K562 (cell line): ENCODE results near the gene NR2C2AP. TPM values are rescaled to one million over a fixed set of nuclear protein-coding genes. Genes with fewer than 3 reads are reported as not detected.
A peak's percentile ranks its signal among the peaks of the same experiment; 100 is the strongest.

Experiments
- ATAC-seq: fragments of 200-7000 bp; cut with Tn5 transposase; 3 replicates; pipeline ENCODE4 v1.9.1; 2020; ENCODE audit warnings: moderate library complexity
- BruUV-seq: library from RNA; stranded (reverse); fragments of 400-500 nt; replicated peaks from 2 replicates; lab custom pipeline; 2021; lab: Mats Ljungman, UMichigan
- CTCF ChIA-PET: fragments of 300-600 bp; formaldehyde crosslinking; extraction: SDS; loops from one replicate; lab custom pipeline; 2021; ENCODE audit warnings: low intra/inter-chr PET ratio; lab: Yijun Ruan, JAX
- POLR2A ChIA-PET: fragments of 300-600, 350-650 bp; sonication (Branson Sonifier 250); formaldehyde crosslinking; extraction: SDS; loops from one replicate; lab custom pipeline; 2021; ENCODE audit warnings: antibody characterized with exemption, inconsistent platforms; lab: Yijun Ruan, JAX
- DNase-seq, 4 experiments: peaks; one replicate each; pipeline versions ENCODE4 v3.0.0 to v3.0.0-alpha.2; 2011 to 2018; ENCODE audit warnings: low spot score in 3 of 4, mixed read lengths in 3 of 4; ENCODE audit errors: extremely low read depth in 1 of 4
- FAIRE-seq: peaks from 2 replicates; lab custom pipeline; 2011; peaks lifted over from hg19 to GRCh38; lab: Jason Lieb, UNC
- H2AFZ ChIP-seq: 2 replicates; pipeline ENCODE4 v1.6.0; 2011; ENCODE audit warnings: low read depth, low read length, control low read depth, inconsistent platforms
- H3K27ac ChIP-seq: fragments of 200-600 bp; 3 replicates; pipeline ENCODE4 v1.8.0; 2011; ENCODE audit warnings: low read depth, mild to moderate bottlenecking, control low read depth, inconsistent platforms, low read length, moderate library complexity, mixed read lengths; ENCODE audit errors: extremely low read depth
- H3K27me3 ChIP-seq, 2 experiments: fragments of 300-600 bp in 1 of 2; 2 replicates in 1 of 2; 3 replicates in 1 of 2; pipeline versions ENCODE4 v1.6.0 to v1.8.0; 2011; ENCODE audit warnings: inconsistent platforms in 2 of 2, low read length in 2 of 2, mild to moderate bottlenecking in 1 of 2, mixed read lengths in 1 of 2, moderate library complexity in 1 of 2; ENCODE audit not compliant: control insufficient read depth in 2 of 2, insufficient read depth in 2 of 2
- H3K36me3 ChIP-seq: fragments of 300-600 bp; 3 replicates; pipeline ENCODE4 v1.8.0; 2011; ENCODE audit warnings: mild to moderate bottlenecking, low read length, inconsistent platforms; ENCODE audit not compliant: control insufficient read depth, insufficient read depth
- H3K4me1 ChIP-seq, 2 experiments: fragments of 200-600 bp in 1 of 2; replicated peaks in 1 of 2; 2 replicates in 1 of 2; 3 replicates in 1 of 2; pipeline versions ENCODE4 v1.5.1 to v1.8.0; 2011; ENCODE audit warnings: inconsistent platforms in 2 of 2, low read length in 2 of 2, mild to moderate bottlenecking in 1 of 2, mixed read lengths in 1 of 2, moderate library complexity in 1 of 2; ENCODE audit not compliant: control insufficient read depth in 2 of 2, insufficient read depth in 2 of 2
- H3K4me2 ChIP-seq: 2 replicates; pipeline ENCODE4 v1.6.1; 2011; ENCODE audit warnings: low read length, control low read depth, inconsistent platforms, mixed read lengths; ENCODE audit not compliant: insufficient read depth
- H3K4me3 ChIP-seq: fragments of 200-600 bp; sonication (generic), shearing (Covaris generic); 2 replicates; pipeline ENCODE4 v1.5.1; 2016; ENCODE audit warnings: control low read depth, inconsistent platforms
- H3K79me2 ChIP-seq: fragments of 200-600 bp; 3 replicates; pipeline ENCODE4 v1.8.0; 2011; ENCODE audit warnings: low read length, inconsistent platforms; ENCODE audit not compliant: control insufficient read depth, insufficient read depth
- H3K9ac ChIP-seq, 2 experiments: 2 replicates each; pipeline versions ENCODE4 v1.6.0 to v1.6.1; 2011; ENCODE audit warnings: low read depth in 2 of 2, low read length in 2 of 2, control low read depth in 1 of 2, inconsistent platforms in 1 of 2, mild to moderate bottlenecking in 1 of 2, mixed read lengths in 1 of 2; ENCODE audit not compliant: insufficient read depth in 1 of 2
- H3K9me1 ChIP-seq: one replicate; pipeline ENCODE4 v1.6.0; 2011; ENCODE audit warnings: inconsistent platforms, mild to moderate bottlenecking, low read length, moderate library complexity; ENCODE audit not compliant: control insufficient read depth, insufficient read depth
- H3K9me3 ChIP-seq: replicated peaks from 2 replicates; pipeline ENCODE4 v1.5.1; 2011; ENCODE audit warnings: low read depth, low read length, inconsistent platforms; ENCODE audit not compliant: control insufficient read depth, insufficient read depth
- H4K20me1 ChIP-seq: replicated peaks from 2 replicates; pipeline ENCODE4 v1.6.1; 2011; ENCODE audit warnings: low read length, inconsistent platforms, mixed read lengths; ENCODE audit not compliant: control insufficient read depth, insufficient read depth
- CBX1 ChIP-seq: sonication (generic); IDR thresholded peaks from 2 replicates; pipeline ENCODE4 v1.6.1; 2016; ENCODE audit warnings: antibody characterized with exemption, low read depth, mild to moderate bottlenecking
- HNRNPUL1 ChIP-seq: fragments of 200-400 bp; formaldehyde crosslinking; IDR thresholded peaks from 2 replicates; pipeline ENCODE4 v1.6.1; 2017; ENCODE audit warnings: low read length
- SIN3A ChIP-seq, 2 experiments: fragments of 150-350 bp in 1 of 2; IDR thresholded peaks; 2 replicates each; pipeline ENCODE4 v1.6.1; 2011 to 2016; ENCODE audit warnings: borderline replicate concordance in 2 of 2, low read depth in 2 of 2, low read length in 2 of 2, mild to moderate bottlenecking in 2 of 2, moderate library complexity in 2 of 2; ENCODE audit not compliant: control insufficient read depth in 1 of 2
- WGBS: fragments of 100-300 bp; shearing (Covaris generic); methylation state at CpG from one replicate; pipeline ENCODE4 v1.1.6; 2016; ENCODE audit warnings: low coverage, mixed read lengths; ENCODE audit not compliant: insufficient coverage; ENCODE audit errors: missing lambda C conversion rate; 5-methylcytosine and 5-hydroxymethylcytosine counted together
- in situ Hi-C: fragments of 300-500 bp; cut with MboI; formaldehyde crosslinking; loops from 4 replicates; pipeline ENCODE4 v1.15.0; 2018; ENCODE audit warnings: inconsistent platforms, mixed read lengths
- intact Hi-C: fragments of 100-400 bp; cut with micrococcal nuclease; formaldehyde crosslinking; loops from 2 replicates; pipeline ENCODE4 v1.14.2; 2022
- polyA plus RNA-seq, 8 experiments: library from polyadenylated mRNA; depleted of rRNA in 4 of 8; stranded (reverse) in 5 of 8; unstranded in 3 of 8; fragments of >200 nt; fragmentation: Nextera tagmentation in 2 of 8; fragmentation: Illumina TruSeq in 1 of 8; extraction: Ambion mirVana in 2 of 8; extraction: Trizol in 1 of 8; gene quantifications; 2 replicates each; pipeline versions ENCODE4 v1.2.1 to v1.2.3, GENCODE V29; 2011 to 2014; ENCODE audit warnings: inconsistent platforms in 1 of 8, missing spikeins in 1 of 8
- total RNA-seq, 7 experiments: library from RNA; depleted of rRNA in 6 of 7; stranded (reverse); fragments of >200 nt in 6 of 7; fragmentation: Illumina TruSeq in 2 of 7; extraction: Trizol in 2 of 7; gene quantifications; 2 replicates each; pipeline versions ENCODE4 v1.2.1 to v1.2.3, GENCODE V29; 2011 to 2021; ENCODE audit warnings: low replicate concordance in 1 of 7

Gene NR2C2AP
- total and polyA plus RNA-seq, 9 of the 15 experiments (the other 6 are each of a cell fraction or from before 2014, with no cell fraction given) = 23.7 to 77.4 (median 32.4) TPM

GRCh38 chr19:19181488-19181998 lies 21.7 kb downstream of the NR2C2AP start:
- BruUV-seq = no TSS peak
- in situ Hi-C loops = no loop called here
- Histone ChIP-seq H3K27me3 (no peaks in the 10 kb centered on the region), H3K27ac (no peak overlapping the region), H3K9me1 (peaks cover 9% of the 10 kb centered on the region), H3K4me1 (peaks cover 11 to 34% of the 10 kb centered on the region in 2 experiments; a peak in 4 of 5 replicates), H3K9me3 (no peaks in the 10 kb centered on the region; the same call in 1 of the 2 replicates), H3K36me3 (peaks cover 42% of the 10 kb centered on the region; the same call in 1 of the 3 replicates), H3K4me2 (no peak overlapping the region), H2AFZ (no peak overlapping the region), H3K9ac (peak overlapping the region in 1 of 2 experiments; percentile 71; a peak in 1 of 4 replicates), H4K20me1 (no peaks in the 10 kb centered on the region), H3K4me3 (no peak overlapping the region), H3K79me2 (no peaks in the 10 kb centered on the region)
- 74% methylated on average over 8 of the region's 9 CpGs for WGBS
- FAIRE-seq = no peak
- TF ChIP-seq CBX1 (no peak), HNRNPUL1 (no peak), SIN3A (IDR thresholded peaks at IDR 0.05; ENCODE audit: borderline replicate concordance in 2 of 2, control insufficient read depth in 1 of 2, low read depth in 2 of 2, low read length in 2 of 2) (no peak)
- CTCF ChIA-PET = no interaction called here
- DNase-seq = no peak
- ATAC-seq = no peak
- intact Hi-C loops = no loop called here
- POLR2A ChIA-PET = interaction anchor here (0.6 kb wide), 1 partner anchor 38 kb away, joined by 3 read pairs; no protein-coding TSS in a partner anchor
